Retinal pigment epithelial cell (primary cell): ENCODE results near the gene LINGO3.
A peak's percentile ranks its signal among the peaks of the same experiment; 100 is the strongest.

ENCODE experiments used
- DNase-seq: peaks from one replicate; pipeline ENCODE4 v3.0.0-alpha.2; 2010; ENCODE audit warnings: low read depth
- H3K4me3 ChIP-seq: 2 replicates; pipeline ENCODE4 v1.5.1; 2011; ENCODE audit warnings: mild to moderate bottlenecking, low read length, control low read depth, moderate library complexity
- TF ChIP-seq, protein P1 (sequence below): conservative IDR thresholded peaks from 2 replicates; pipeline ENCODE4 v1.5.1; 2011; ENCODE audit warnings: low read depth, low read length, control low read depth, inconsistent platforms

The LINGO3 gene

DNA sequence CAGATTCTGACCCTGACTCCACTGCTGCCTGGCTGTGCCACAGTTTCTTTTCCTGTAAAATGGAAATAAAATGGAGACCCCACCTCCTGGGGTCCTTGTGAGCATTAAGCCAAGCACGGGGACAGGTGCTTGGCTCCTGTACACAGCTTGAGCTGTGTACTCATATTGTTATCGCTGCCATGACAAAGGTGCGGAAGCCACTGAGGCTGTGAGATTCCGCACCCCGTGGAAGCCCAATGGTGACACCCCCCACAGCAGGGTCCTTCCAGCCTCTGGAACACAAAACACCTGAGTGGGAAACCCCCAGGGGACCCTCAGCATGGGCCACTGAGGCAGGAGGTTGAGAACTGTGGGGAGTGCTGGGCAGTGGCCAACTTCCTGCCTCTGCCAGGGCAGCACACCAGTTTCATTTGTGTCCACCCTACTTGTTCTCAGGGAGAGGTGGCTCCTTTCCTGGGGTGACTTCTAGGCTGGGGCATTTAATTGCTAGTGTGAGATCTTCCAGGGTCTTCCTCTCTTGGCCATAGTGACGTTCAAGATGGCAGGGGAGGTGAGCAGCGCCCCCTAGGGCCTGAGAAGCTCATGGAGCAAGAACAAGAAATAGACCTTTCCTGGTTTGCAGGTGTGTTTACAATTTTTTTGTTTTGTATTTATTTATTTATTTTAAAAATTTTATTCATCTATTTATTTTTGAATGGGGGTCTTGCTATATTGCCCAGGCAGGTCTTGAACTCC lies 46.3 kb downstream of the LINGO3 start:
- TF ChIP-seq, protein P1, sequence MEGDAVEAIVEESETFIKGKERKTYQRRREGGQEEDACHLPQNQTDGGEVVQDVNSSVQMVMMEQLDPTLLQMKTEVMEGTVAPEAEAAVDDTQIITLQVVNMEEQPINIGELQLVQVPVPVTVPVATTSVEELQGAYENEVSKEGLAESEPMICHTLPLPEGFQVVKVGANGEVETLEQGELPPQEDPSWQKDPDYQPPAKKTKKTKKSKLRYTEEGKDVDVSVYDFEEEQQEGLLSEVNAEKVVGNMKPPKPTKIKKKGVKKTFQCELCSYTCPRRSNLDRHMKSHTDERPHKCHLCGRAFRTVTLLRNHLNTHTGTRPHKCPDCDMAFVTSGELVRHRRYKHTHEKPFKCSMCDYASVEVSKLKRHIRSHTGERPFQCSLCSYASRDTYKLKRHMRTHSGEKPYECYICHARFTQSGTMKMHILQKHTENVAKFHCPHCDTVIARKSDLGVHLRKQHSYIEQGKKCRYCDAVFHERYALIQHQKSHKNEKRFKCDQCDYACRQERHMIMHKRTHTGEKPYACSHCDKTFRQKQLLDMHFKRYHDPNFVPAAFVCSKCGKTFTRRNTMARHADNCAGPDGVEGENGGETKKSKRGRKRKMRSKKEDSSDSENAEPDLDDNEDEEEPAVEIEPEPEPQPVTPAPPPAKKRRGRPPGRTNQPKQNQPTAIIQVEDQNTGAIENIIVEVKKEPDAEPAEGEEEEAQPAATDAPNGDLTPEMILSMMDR, result peak; percentile 68
- no peak for DNase-seq
- H3K4me3 ChIP-seq, result no peak overlapping the region

DNA sequence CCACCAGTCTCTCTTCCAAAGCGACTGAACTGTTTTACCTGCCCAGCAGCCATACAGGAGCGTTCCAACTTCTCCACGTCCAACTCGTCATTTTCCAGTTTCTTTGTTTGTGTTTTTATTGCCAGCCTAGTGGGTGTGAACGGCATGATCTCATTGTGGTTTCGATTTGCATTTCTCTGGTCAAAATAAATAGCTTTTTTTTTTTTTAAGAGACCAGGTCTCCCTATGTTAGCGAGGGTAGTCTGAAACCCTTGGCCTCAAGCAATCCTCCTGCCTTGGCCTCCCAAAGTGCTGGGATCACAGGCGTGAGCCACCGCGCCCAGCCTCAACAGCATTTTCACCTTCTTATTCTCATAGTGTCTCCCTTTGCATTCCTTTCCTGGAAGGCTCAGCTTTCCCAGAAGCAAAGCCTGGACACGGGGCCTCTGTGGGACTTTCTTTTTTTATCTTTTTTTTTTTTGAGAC lies 47.6 kb downstream of the LINGO3 start:
- no peak for DNase-seq
- TF ChIP-seq, protein P1, result no peak
- H3K4me3 ChIP-seq, result no peak overlapping the region

DNA sequence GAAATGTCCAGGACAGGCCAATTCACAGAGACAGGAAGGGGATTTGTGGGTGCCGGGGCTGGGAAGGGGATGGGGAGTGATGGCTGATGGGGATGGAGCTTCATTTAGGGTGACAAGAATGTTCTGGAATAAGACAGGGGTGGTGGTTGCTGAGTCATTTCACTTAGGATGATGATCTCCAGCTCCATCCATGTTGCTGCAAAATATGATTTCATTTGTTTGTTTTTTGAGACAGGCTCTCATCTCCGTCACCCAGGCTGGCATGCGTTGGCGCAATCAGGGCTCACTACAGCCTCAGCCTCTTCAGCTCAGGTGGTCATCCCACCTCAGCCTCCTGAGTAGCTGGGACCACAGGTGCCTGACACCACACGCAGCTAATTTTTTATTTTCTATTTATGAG lies 48.6 kb downstream of the LINGO3 start:
- TF ChIP-seq, protein P1, result no peak
- H3K4me3 ChIP-seq, result no peak overlapping the region
- DNase-seq, result no peak
